H1 (cell line): ENCODE measurements around the gene IFT122. TPM values are rescaled to one million over a fixed set of nuclear protein-coding genes. Genes with fewer than 3 reads are reported as not detected.

Experiments used
- CTCF ChIA-PET: fragments of 300-600 bp; sonication (Branson Sonifier 250); formaldehyde crosslinking; loops from one replicate; lab custom pipeline; 2021; ENCODE audit not compliant: partially characterized antibody; lab: Charles Lee
- POLR2A ChIA-PET: fragments of 300-600 bp; sonication (Branson Sonifier 250); formaldehyde crosslinking; loops from one replicate; lab custom pipeline; 2021; ENCODE audit warnings: inconsistent platforms; ENCODE audit not compliant: partially characterized antibody; lab: Charles Lee
- DNase-seq, 2 experiments: peaks; one replicate each; pipeline versions ENCODE4 v3.0.0 to v3.0.0-alpha.2; 2010 to 2022; ENCODE audit warnings: low spot score in 2 of 2, low read depth in 1 of 2, mixed read lengths in 1 of 2
- FAIRE-seq: peaks from 2 replicates; lab custom pipeline; 2011; peaks lifted over from hg19 to GRCh38; lab: Jason Lieb, UNC
- H2AFZ ChIP-seq: 2 replicates; pipeline ENCODE4 v1.8.1; 2012; ENCODE audit warnings: low read length, inconsistent platforms
- H2AK5ac ChIP-seq: 2 replicates; pipeline ENCODE4 v1.6.1; 2013; ENCODE audit warnings: low read depth, low read length
- H2BK120ac ChIP-seq: replicated peaks from 2 replicates; pipeline ENCODE3; 2013; ENCODE audit warnings: low read depth, low read length, inconsistent platforms
- H2BK12ac ChIP-seq: 2 replicates; pipeline ENCODE4 v1.6.1; 2013; ENCODE audit warnings: low read depth, low read length
- H2BK15ac ChIP-seq: 2 replicates; pipeline ENCODE4 v1.6.1; 2013; ENCODE audit warnings: low read length
- H2BK20ac ChIP-seq: 2 replicates; pipeline ENCODE4 v1.6.1; 2013; ENCODE audit warnings: low read length
- H2BK5ac ChIP-seq: 2 replicates; pipeline ENCODE4 v1.6.1; 2013; ENCODE audit warnings: low read depth, low read length
- H3K14ac ChIP-seq: 2 replicates; pipeline ENCODE4 v1.6.1; 2013; ENCODE audit warnings: inconsistent platforms; ENCODE audit not compliant: insufficient read length
- H3K18ac ChIP-seq: 2 replicates; pipeline ENCODE4 v1.6.1; 2013; ENCODE audit warnings: low read length; ENCODE audit errors: extremely low read depth
- H3K23ac ChIP-seq: 2 replicates; pipeline ENCODE4 v1.6.1; 2013; ENCODE audit warnings: inconsistent platforms; ENCODE audit not compliant: insufficient read length
- H3K23me2 ChIP-seq: 2 replicates; pipeline ENCODE4 v1.6.1; 2013; ENCODE audit warnings: low read depth, low read length
- H3K27ac ChIP-seq: 2 replicates; pipeline ENCODE4 v1.6.1; 2011; ENCODE audit warnings: low read depth, low read length, inconsistent platforms
- H3K27me3 ChIP-seq, 4 experiments: replicated peaks in 1 of 4; 1 replicate in 1 of 4; 2 replicates in 3 of 4; pipeline versions ENCODE4 v1.6.1 to v1.8.1; 2011 to 2013; ENCODE audit warnings: low read length in 3 of 4, mild to moderate bottlenecking in 3 of 4, inconsistent platforms in 2 of 4, mixed read lengths in 2 of 4, moderate library complexity in 1 of 4; ENCODE audit not compliant: control insufficient read depth in 3 of 4, insufficient read depth in 3 of 4; ENCODE audit errors: extremely low read depth in 1 of 4
- H3K36me3 ChIP-seq, 4 experiments: 2 replicates each; pipeline versions ENCODE4 v1.6.1 to v1.8.1; 2011 to 2013; ENCODE audit warnings: mild to moderate bottlenecking in 4 of 4, low read length in 3 of 4, moderate library complexity in 2 of 4, control low read depth in 1 of 4, inconsistent platforms in 1 of 4; ENCODE audit not compliant: insufficient read depth in 4 of 4, control insufficient read depth in 2 of 4
- H3K4ac ChIP-seq: replicated peaks from 2 replicates; pipeline ENCODE3; 2013; ENCODE audit warnings: low read length, low read depth, mixed read lengths, inconsistent platforms; ENCODE audit not compliant: insufficient read length
- H3K4me1 ChIP-seq, 4 experiments: replicated peaks in 1 of 4; 1 replicate in 1 of 4; 2 replicates in 3 of 4; pipeline versions ENCODE4 v1.6.1 to v1.8.1; 2011 to 2013; ENCODE audit warnings: low read length in 3 of 4, inconsistent platforms in 2 of 4, mixed read lengths in 1 of 4; ENCODE audit not compliant: insufficient read depth in 4 of 4, control insufficient read depth in 3 of 4
- H3K4me2 ChIP-seq, 2 experiments: 2 replicates each; pipeline versions ENCODE4 v1.6.1 to v1.8.1; 2011 to 2013; ENCODE audit warnings: low read depth in 2 of 2, low read length in 2 of 2, control low read depth in 1 of 2, inconsistent platforms in 1 of 2, mild to moderate bottlenecking in 1 of 2; ENCODE audit not compliant: insufficient read depth in 1 of 2
- H3K4me3 ChIP-seq, 4 experiments: fragments of 200-600, 300-600 bp in 1 of 4; sonication (generic), shearing (Covaris generic), sonication (Bioruptor Twin) in 1 of 4; 2 replicates each; pipeline versions ENCODE4 v1.5.1 to v1.8.1; 2011 to 2016; ENCODE audit warnings: low read length in 4 of 4, low read depth in 3 of 4, control low read depth in 2 of 4, inconsistent platforms in 2 of 4, mild to moderate bottlenecking in 2 of 4, mixed read lengths in 1 of 4, moderate library complexity in 1 of 4; ENCODE audit not compliant: insufficient read depth in 2 of 4; ENCODE audit errors: extremely low read depth in 1 of 4
- H3K56ac ChIP-seq: replicated peaks from 2 replicates; pipeline ENCODE3; 2013; ENCODE audit warnings: low read depth, mild to moderate bottlenecking, mixed read lengths, low read length, inconsistent platforms; ENCODE audit not compliant: insufficient read length
- H3K79me1 ChIP-seq: 2 replicates; pipeline ENCODE4 v1.6.1; 2013; ENCODE audit warnings: low read depth, low read length, control low read depth
- H3K79me2 ChIP-seq, 2 experiments: 2 replicates each; pipeline versions ENCODE4 v1.6.1 to v1.8.1; 2012 to 2013; ENCODE audit warnings: low read length in 2 of 2, mild to moderate bottlenecking in 2 of 2, inconsistent platforms in 1 of 2; ENCODE audit not compliant: insufficient read depth in 2 of 2, control insufficient read depth in 1 of 2
- H3K9ac ChIP-seq, 4 experiments: replicated peaks in 1 of 4; 1 replicate in 1 of 4; 2 replicates in 3 of 4; pipeline versions ENCODE4 v1.6.1 to v1.8.1; 2011 to 2013; ENCODE audit warnings: low read depth in 3 of 4, low read length in 3 of 4, control low read depth in 2 of 4, mild to moderate bottlenecking in 2 of 4, moderate library complexity in 2 of 4, inconsistent platforms in 1 of 4; ENCODE audit errors: extremely low read depth in 1 of 4
- H3K9me3 ChIP-seq, 2 experiments: 2 replicates each; pipeline versions ENCODE4 v1.6.1 to v1.8.1; 2012 to 2013; ENCODE audit warnings: mild to moderate bottlenecking in 2 of 2, moderate library complexity in 2 of 2, control low read depth in 1 of 2, inconsistent platforms in 1 of 2, low read depth in 1 of 2, low read length in 1 of 2, mixed read lengths in 1 of 2; ENCODE audit not compliant: insufficient read depth in 2 of 2
- H4K20me1 ChIP-seq, 2 experiments: replicated peaks in 1 of 2; 2 replicates each; pipeline versions ENCODE3 to v1.8.1; 2011 to 2013; ENCODE audit warnings: inconsistent platforms in 2 of 2, low read length in 2 of 2, mild to moderate bottlenecking in 1 of 2; ENCODE audit not compliant: insufficient read depth in 2 of 2, control insufficient read depth in 1 of 2
- H4K5ac ChIP-seq: 2 replicates; pipeline ENCODE4 v1.6.1; 2013; ENCODE audit warnings: low read length, low read depth, mixed read lengths, inconsistent platforms; ENCODE audit not compliant: insufficient read length
- H4K8ac ChIP-seq: 2 replicates; pipeline ENCODE4 v1.8.0; 2013; ENCODE audit warnings: mild to moderate bottlenecking, moderate library complexity, low read length, inconsistent platforms; ENCODE audit not compliant: insufficient read depth; ENCODE audit errors: extremely low read depth
- H4K91ac ChIP-seq: replicated peaks from 2 replicates; pipeline ENCODE3; 2013; ENCODE audit warnings: low read length, mixed read lengths, inconsistent platforms; ENCODE audit not compliant: insufficient read length
- CEBPB ChIP-seq: IDR thresholded peaks from 2 replicates; pipeline ENCODE4 v1.6.1; 2012; ENCODE audit warnings: low read depth, low read length
- CHD1 ChIP-seq: IDR thresholded peaks from 2 replicates; pipeline ENCODE4 v1.6.1; 2012; ENCODE audit warnings: low read depth, low read length, improper control_type of control experiment
- GTF2F1 ChIP-seq: IDR thresholded peaks from 2 replicates; pipeline ENCODE4 v1.6.1; 2012; ENCODE audit warnings: low read depth, low read length, improper control_type of control experiment, borderline replicate concordance
- HDAC6 ChIP-seq: IDR thresholded peaks from one replicate; pipeline ENCODE4 v1.7.1; 2012; ENCODE audit warnings: low read depth, mild to moderate bottlenecking, inconsistent platforms, low read length, moderate library complexity
- JUND ChIP-seq: IDR thresholded peaks from 2 replicates; pipeline ENCODE4 v1.6.1; 2011; ENCODE audit warnings: mild to moderate bottlenecking, improper control_type of control experiment, low read length
- KDM5A ChIP-seq: fragments of 200-600 bp; IDR thresholded peaks from 2 replicates; pipeline ENCODE4 v1.7.1; 2012; ENCODE audit warnings: mild to moderate bottlenecking, low read length, inconsistent platforms, mixed read lengths
- POLR2AphosphoS5 ChIP-seq: IDR thresholded peaks from 2 replicates; pipeline ENCODE4 v1.6.1; 2011; ENCODE audit warnings: low read depth, low read length
- RAD21 ChIP-seq, 2 experiments: IDR thresholded peaks in 1 of 2; conservative IDR thresholded peaks in 1 of 2; 2 replicates each; pipeline ENCODE4 v1.6.1; 2011; ENCODE audit warnings: low read depth in 2 of 2, low read length in 2 of 2, improper control_type of control experiment in 1 of 2, inconsistent platforms in 1 of 2, mild to moderate bottlenecking in 1 of 2, moderate library complexity in 1 of 2
- RBBP5 ChIP-seq: IDR thresholded peaks from 2 replicates; pipeline ENCODE4 v1.7.1; 2012; ENCODE audit warnings: low read depth, mild to moderate bottlenecking, inconsistent platforms, low read length, moderate library complexity, borderline replicate concordance
- RNF2 ChIP-seq: fragments of 200-900, 300-1000 bp; sonication (generic); IDR thresholded peaks from 2 replicates; pipeline ENCODE4 v1.7.1; 2016; ENCODE audit warnings: borderline replicate concordance, low read depth, mild to moderate bottlenecking, antibody characterized with exemption, low read length; ENCODE audit not compliant: poor library complexity, severe bottlenecking; ENCODE audit errors: missing control alignments
- SP1 ChIP-seq: IDR thresholded peaks from 2 replicates; pipeline ENCODE4 v1.6.1; 2011; ENCODE audit warnings: low read depth, low read length
- YY1 ChIP-seq: IDR thresholded peaks from 2 replicates; pipeline ENCODE4 v1.6.1; 2011; ENCODE audit warnings: low read depth, mild to moderate bottlenecking, low read length
- WGBS, 2 experiments: shearing (Covaris generic) in 1 of 2; methylation state at CpG; one replicate each; pipeline versions ENCODE4 v1.1.6 to v1.1.7; 2013 to 2015; ENCODE audit warnings: low lambda C conversion rate in 2 of 2, mixed read lengths in 2 of 2, inconsistent platforms in 1 of 2, low coverage in 1 of 2, missing lambda C conversion rate in 1 of 2; ENCODE audit not compliant: insufficient replicate concordance in 2 of 2, insufficient coverage in 1 of 2, insufficient read length in 1 of 2; ENCODE audit errors: extremely low coverage in 1 of 2, missing lambda C conversion rate in 1 of 2; 5-methylcytosine and 5-hydroxymethylcytosine counted together
- polyA plus RNA-seq, 7 experiments: library from polyadenylated mRNA; depleted of rRNA in 3 of 7; stranded (reverse) in 5 of 7; unstranded in 2 of 7; fragments of >200 nt in 5 of 7; fragments of 200-250 nt in 2 of 7; gene quantifications; 1 replicate in 5 of 7; 2 replicates in 1 of 7; 4 replicates in 1 of 7; pipeline versions ENCODE4 v1.2.1 to v1.2.3, GENCODE V29; 2011 to 2013; ENCODE audit warnings: missing spikeins in 2 of 7, mixed read lengths in 2 of 7
- total RNA-seq: library from RNA; stranded (reverse); fragmentation: NEBNext Ultra II Directional; extraction: Animal tissue kit (Norgen Biotek cat#: 25700); gene quantifications from 2 replicates; pipeline ENCODE4 v1.2.1, GENCODE V29; 2021

The IFT122 gene
- total and polyA plus RNA-seq, 2 of the 8 experiments (the other 6 are each of a cell fraction or from before 2014, with no cell fraction given): 23.7 to 25.1 TPM

DNA sequence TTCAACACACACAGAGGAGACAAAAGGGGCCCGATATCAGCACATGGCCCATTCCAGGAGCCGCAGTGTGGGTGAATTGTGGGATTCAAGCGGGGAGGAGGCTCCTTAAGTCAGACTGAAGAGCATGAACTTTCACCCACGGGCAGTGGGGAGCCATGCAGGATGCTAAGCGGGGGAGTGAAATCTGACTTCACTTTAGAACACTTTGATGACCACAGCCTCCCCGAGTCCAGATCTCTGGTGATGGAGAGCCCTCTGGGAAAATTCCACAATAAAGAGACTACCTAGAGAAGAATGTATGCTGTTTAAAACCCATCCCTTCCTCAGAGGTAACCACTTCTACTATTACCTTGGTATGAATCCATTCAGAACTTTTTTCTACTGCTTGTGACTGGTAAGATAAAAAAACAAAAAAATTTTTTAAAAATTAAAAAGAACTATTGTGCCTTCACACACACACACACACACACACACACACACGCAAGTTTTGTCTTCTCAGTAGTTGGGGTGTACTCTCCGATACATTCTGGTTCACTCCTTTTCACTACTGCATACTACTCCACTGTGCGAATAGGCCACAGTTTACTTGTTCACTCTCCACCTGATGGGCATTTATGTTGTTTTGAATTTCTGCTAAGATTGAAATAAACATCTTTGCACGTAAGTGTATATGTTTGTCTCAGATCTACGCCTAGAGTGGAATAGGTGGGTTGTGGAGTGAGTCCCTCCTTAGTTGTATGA is 100.9 kb downstream of the IFT122 start:
- H2BK5ac ChIP-seq: no peak overlapping the region
- no peak overlapping the region for H2BK15ac ChIP-seq
- no peak overlapping the region for H3K4me3 ChIP-seq
- H2BK12ac ChIP-seq: no peak overlapping the region
- no peak overlapping the region for H4K91ac ChIP-seq
- no peak overlapping the region for H3K56ac ChIP-seq
- DNase-seq: no peak
- no peak overlapping the region for H2AK5ac ChIP-seq
- H3K27me3 ChIP-seq: no peaks in the 10 kb centered on the region
- no peaks in the 10 kb centered on the region for H4K20me1 ChIP-seq
- peaks cover 8 to 19% (median 10%) of the 10 kb centered on the region in 4 experiments for H3K4me1 ChIP-seq
- ChIA-PET POLR2A (interaction anchor here (0.6 kb wide), 1 partner anchor 15 kb away, joined by 4 read pairs; no protein-coding TSS in a partner anchor), CTCF (interaction anchor here (0.9 to 1.2 kb wide), 2 partner anchors 8 to 10 kb away, joined by 3 read pairs; no protein-coding TSS in a partner anchor)
- H3K4me2 ChIP-seq: no peak overlapping the region
- no peak overlapping the region for H2AFZ ChIP-seq
- no peak overlapping the region for H4K8ac ChIP-seq
- no peak for FAIRE-seq
- no peak overlapping the region for H3K9ac ChIP-seq
- no peaks in the 10 kb centered on the region for H3K9me3 ChIP-seq
- H3K36me3 ChIP-seq: no peaks in the 10 kb centered on the region
- no peak overlapping the region for H3K23ac ChIP-seq
- H3K79me2 ChIP-seq: no peaks in the 10 kb centered on the region
- H2BK20ac ChIP-seq: no peak overlapping the region
- H3K18ac ChIP-seq: no peak overlapping the region
- H3K23me2 ChIP-seq: no peaks in the 10 kb centered on the region
- no peak overlapping the region for H3K14ac ChIP-seq
- no peak for TF ChIP-seq SP1
- TF ChIP-seq KDM5A: no peak
- TF ChIP-seq RBBP5: no peak
- no peak for TF ChIP-seq POLR2AphosphoS5
- TF ChIP-seq RAD21 (IDR thresholded peaks at IDR 0.05 in 1 of 2, conservative IDR thresholded peaks at IDR 0.05 in 1 of 2; ENCODE audit: low read depth in 2 of 2, low read length in 2 of 2): no peak
- TF ChIP-seq RNF2: no peak
- TF ChIP-seq GTF2F1: no peak
- no peak for TF ChIP-seq CHD1
- TF ChIP-seq HDAC6: no peak
- no peak for TF ChIP-seq JUND
- no peak for TF ChIP-seq CEBPB
- no peak for TF ChIP-seq YY1
- no peaks in the 10 kb centered on the region for H3K79me1 ChIP-seq
- H4K5ac ChIP-seq: no peak overlapping the region
- WGBS, 2 experiments: 91% methylated on average over 11 of the region's 11 CpGs; no CpG with 5 or more reads in 1 of the 2 experiments
- no peak overlapping the region; the same call in 1 of the 2 replicates for H3K27ac ChIP-seq
- H3K4ac ChIP-seq: no peak overlapping the region
- H2BK120ac ChIP-seq: no peak overlapping the region
